T-helper 17 cell (primary cell): ENCODE results near the gene ITGAD. TPM values are rescaled to one million over a fixed set of nuclear protein-coding genes. Genes with fewer than 3 reads are reported as not detected.

Experiments used
- ATAC-seq: fragments of 150-1000 bp; cut with Tn5 transposase; 2 replicates; pipeline ENCODE4 v1.10.0; 2021; ENCODE audit warnings: mild to moderate bottlenecking, moderate library complexity
- DNase-seq, 3 donors: peaks; one replicate each; pipeline versions ENCODE4 v3.0.0 to v3.0.0-alpha.2; 2020 to 2021
- H3K9me3 ChIP-seq: one replicate; pipeline ENCODE4 v1.7.0; 2013; ENCODE audit warnings: low read length, mild to moderate bottlenecking; ENCODE audit not compliant: control insufficient read depth, poor library complexity, severe bottlenecking
- H3K27ac Mint-ChIP-seq: one replicate; pipeline ENCODE4 v1.8.0; 2022; ENCODE audit warnings: mild to moderate bottlenecking, moderate library complexity, mixed read lengths
- H3K27me3 Mint-ChIP-seq: one replicate; pipeline ENCODE4 v1.8.0; 2022; ENCODE audit warnings: mixed read lengths
- H3K36me3 Mint-ChIP-seq: one replicate; pipeline ENCODE4 v1.8.0; 2022; ENCODE audit warnings: low read depth, mixed read lengths
- H3K4me1 Mint-ChIP-seq: one replicate; pipeline ENCODE4 v1.8.0; 2022; ENCODE audit warnings: mild to moderate bottlenecking, mixed read lengths
- H3K4me3 Mint-ChIP-seq: one replicate; pipeline ENCODE4 v1.8.0; 2022; ENCODE audit warnings: mild to moderate bottlenecking, moderate library complexity, mixed read lengths
- total RNA-seq, 4 donors: library from RNA in 2 of 4; stranded (reverse) in 2 of 4; gene quantifications; one replicate each; pipeline ENCODE4 v1.2.3 and lab custom pipeline; 2022 to 2026

Gene ITGAD
- total RNA-seq, 2 donors from 2014 or later: not detected

DNA sequence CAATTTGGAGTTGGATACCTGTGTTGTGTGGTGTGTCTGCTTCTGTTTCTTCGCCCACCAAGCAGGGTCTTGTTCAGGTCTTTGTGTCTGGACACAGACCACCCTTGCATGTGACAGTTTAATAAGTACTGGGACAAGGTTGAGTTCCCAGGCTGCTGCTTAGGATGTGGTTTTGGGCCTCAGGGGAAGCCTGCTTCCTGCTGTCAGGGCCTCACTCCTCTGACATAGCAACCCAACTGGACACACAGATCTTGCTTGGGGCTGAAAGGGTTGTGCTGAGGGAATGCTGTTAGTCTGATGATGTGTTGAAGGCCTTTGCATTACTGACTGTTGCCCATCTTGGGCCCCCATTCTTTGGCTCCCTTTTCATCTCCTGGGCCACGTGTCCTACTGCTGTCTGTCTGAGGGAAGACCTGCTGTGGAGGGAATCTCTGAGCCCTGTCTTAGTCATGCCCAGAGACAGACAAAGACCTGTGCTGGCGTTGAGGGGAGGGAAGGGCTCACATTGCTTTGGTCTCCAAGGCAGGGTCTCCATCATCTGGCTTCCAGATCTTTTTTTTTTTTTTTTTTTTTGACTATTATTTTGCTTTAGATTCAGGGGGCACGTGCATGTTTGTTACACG, 74.1 kb downstream of the ITGAD start:
- Mint-ChIP-seq H3K27ac (peak overlapping the region; percentile 54), H3K4me3 (peak overlapping the region; percentile 45), H3K4me1 (peaks cover 9% of the 10 kb centered on the region), H3K27me3 (peaks cover 5% of the 10 kb centered on the region), H3K36me3 (peaks cover 2% of the 10 kb centered on the region)
- no peak for ATAC-seq
- no peaks in the 10 kb centered on the region for H3K9me3 ChIP-seq
- DNase-seq: no peak

DNA sequence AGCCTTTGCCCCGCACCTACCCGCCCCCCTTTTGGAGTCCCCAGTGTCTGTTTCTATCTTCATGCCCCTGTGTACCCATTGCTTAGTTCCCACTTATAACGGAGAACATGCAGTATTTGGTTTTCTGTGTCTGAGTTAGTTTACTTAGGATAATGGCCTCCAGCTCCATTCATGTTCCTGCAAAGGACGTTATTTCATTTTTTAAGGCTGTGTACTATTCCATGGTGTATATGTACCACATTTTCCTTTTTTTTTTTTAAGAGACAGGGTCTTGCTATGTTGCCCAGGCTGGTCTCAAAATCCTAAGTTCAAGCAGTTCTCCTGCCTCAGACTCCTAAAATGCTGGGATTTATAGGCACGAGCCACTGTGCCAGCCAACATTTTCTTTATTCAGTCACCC, 74.7 kb downstream of the ITGAD start:
- Mint-ChIP-seq H3K4me3 (no peak overlapping the region), H3K27ac (no peak overlapping the region)
- no peak for ATAC-seq

DNA sequence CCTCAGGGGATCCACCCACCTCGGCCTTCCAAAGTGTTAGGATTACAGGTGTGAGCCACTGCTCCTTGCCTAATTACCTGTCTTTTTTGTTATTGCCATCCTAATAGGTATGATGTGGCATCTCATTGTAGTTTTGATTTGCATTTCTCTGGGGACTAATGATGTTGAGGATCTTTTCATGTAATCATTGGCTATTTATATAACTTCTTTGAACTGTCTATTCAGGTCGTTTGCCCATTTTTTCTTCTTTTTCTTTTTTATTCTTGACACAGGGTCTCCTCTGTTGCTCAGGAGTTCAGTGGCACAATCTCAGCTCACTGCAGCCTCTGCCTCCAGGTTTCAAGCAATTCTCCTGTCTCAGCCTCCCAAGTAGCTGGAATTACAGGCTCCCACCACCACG, 77.5 kb downstream of the ITGAD start:
- no peak overlapping the region for H3K27ac Mint-ChIP-seq
- H3K9me3 ChIP-seq: no peaks in the 10 kb centered on the region
- ATAC-seq (no peak), DNase-seq (no peak)
- peaks cover 9% of the 10 kb centered on the region for H3K4me1 Mint-ChIP-seq
- H3K4me3 Mint-ChIP-seq: no peak overlapping the region
- H3K27me3 Mint-ChIP-seq: peaks cover 10% of the 10 kb centered on the region
- no peaks in the 10 kb centered on the region for H3K36me3 Mint-ChIP-seq

More for the DNA sequence above, 74.7 kb downstream of the ITGAD start:
- Mint-ChIP-seq H3K4me1 (peaks cover 9% of the 10 kb centered on the region), H3K36me3 (peaks cover 2% of the 10 kb centered on the region), H3K27me3 (peaks cover 10% of the 10 kb centered on the region)
- no peak for DNase-seq
- H3K9me3 ChIP-seq: no peaks in the 10 kb centered on the region

- DNase-seq (no peak), ATAC-seq (no peak)
- no peak overlapping the region for H3K27ac Mint-ChIP-seq
- peak overlapping the region; percentile 65 for H3K4me3 Mint-ChIP-seq
- H3K4me1 Mint-ChIP-seq: peaks cover 13% of the 10 kb centered on the region
- no peaks in the 10 kb centered on the region for H3K9me3 ChIP-seq
- peaks cover 10% of the 10 kb centered on the region for H3K27me3 Mint-ChIP-seq
- H3K36me3 Mint-ChIP-seq: no peaks in the 10 kb centered on the region
Observed at GRCh38 chr16:31471241-31471874, 78.2 kb downstream of the ITGAD start.

GRCh38 chr16:31471875-31472708, 79.0 kb downstream of the ITGAD start, which contains the start of gene TGFB1I1:
Gene TGFB1I1, plus strand, starts transcription at chr16:31472152. Its CDS starts 37 bp downstream, at chr16:31472189.
- peaks cover 10% of the 10 kb centered on the region for H3K27me3 Mint-ChIP-seq
- H3K4me3 Mint-ChIP-seq: peak within 1 kb of the TSS; percentile 83
- H3K9me3 ChIP-seq: no peaks in the 10 kb centered on the region
- H3K27ac Mint-ChIP-seq: peak within 1 kb of the TSS; percentile 49
- no peak for DNase-seq
- peaks cover 13% of the 10 kb centered on the region for H3K4me1 Mint-ChIP-seq
- no peaks in the 10 kb centered on the region for H3K36me3 Mint-ChIP-seq
- ATAC-seq: no peak

DNA sequence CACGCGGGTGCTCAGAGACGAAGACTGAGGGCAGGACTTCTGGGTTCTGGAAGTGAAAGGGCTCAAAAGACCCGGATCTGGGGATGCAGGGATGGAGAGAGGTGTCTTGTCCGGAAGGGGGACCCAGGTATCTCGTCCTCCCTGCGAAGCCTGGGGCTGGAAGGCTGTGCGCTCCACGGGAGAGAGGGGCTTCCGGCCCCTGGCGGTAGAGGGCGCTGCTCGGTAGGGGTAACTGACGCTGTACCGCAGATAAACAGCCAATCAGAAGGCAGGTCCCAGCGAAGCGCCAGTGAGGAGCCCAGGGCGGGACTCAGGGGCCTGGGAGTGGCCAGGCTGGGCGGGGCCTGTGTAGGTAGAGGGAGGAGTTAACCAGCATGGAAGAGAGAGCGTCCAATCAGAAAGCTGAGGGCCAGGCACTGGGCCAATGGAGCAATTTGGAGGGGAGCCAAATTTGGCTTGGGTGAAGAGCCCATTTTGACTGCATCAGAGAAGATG, 79.6 kb downstream of the ITGAD start:
- peak overlapping the region; percentile 83 for H3K4me3 Mint-ChIP-seq
- H3K27me3 Mint-ChIP-seq: peaks cover 10% of the 10 kb centered on the region
- peaks cover 10% of the 10 kb centered on the region for H3K4me1 Mint-ChIP-seq
- DNase-seq (peak in 1 of 3 donors; percentile 39), ATAC-seq (peak; percentile 30)
- H3K9me3 ChIP-seq: no peaks in the 10 kb centered on the region
- H3K36me3 Mint-ChIP-seq: no peaks in the 10 kb centered on the region
- H3K27ac Mint-ChIP-seq: peak overlapping the region; percentile 49

GRCh38 chr16:31473264-31473984, 80.3 kb downstream of the ITGAD start:
- no peaks in the 10 kb centered on the region for H3K9me3 ChIP-seq
- H3K4me3 Mint-ChIP-seq: peak overlapping the region; percentile 19
- peaks cover 10% of the 10 kb centered on the region for H3K27me3 Mint-ChIP-seq
- no peak for ATAC-seq
- no peaks in the 10 kb centered on the region for H3K36me3 Mint-ChIP-seq
- H3K27ac Mint-ChIP-seq: no peak overlapping the region
- DNase-seq: no peak
- H3K4me1 Mint-ChIP-seq: peaks cover 15% of the 10 kb centered on the region

DNA sequence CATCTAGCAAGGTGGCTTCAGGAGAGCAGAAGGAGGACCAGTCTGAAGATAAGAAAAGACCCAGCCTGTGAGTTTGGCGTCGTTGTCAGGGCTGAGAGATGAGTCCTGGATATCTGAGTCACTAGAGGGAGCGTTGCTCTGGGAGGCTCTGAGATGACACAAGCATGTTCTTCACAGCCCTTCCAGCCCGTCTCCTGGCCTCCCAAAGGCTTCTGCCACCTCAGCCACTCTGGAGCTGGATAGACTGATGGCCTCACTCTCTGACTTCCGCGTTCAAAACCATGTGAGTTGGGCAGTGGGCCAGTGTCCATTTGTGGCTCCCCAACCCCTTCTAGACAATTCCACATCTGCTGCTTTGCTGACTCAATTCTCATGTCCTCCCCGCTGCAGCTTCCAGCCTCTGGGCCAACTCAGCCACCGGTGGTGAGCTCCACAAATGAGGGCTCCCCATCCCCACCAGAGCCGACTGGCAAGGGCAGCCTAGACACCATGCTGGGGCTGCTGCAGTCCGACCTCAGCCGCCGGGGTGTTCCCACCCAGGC, 81.1 kb downstream of the ITGAD start:
- no peaks in the 10 kb centered on the region for H3K36me3 Mint-ChIP-seq
- no peak for DNase-seq
- H3K27me3 Mint-ChIP-seq: peaks cover 10% of the 10 kb centered on the region
- peaks cover 15% of the 10 kb centered on the region for H3K4me1 Mint-ChIP-seq
- no peak overlapping the region for H3K4me3 Mint-ChIP-seq
- H3K9me3 ChIP-seq: no peaks in the 10 kb centered on the region
- H3K27ac Mint-ChIP-seq: no peak overlapping the region
- ATAC-seq: no peak

DNA sequence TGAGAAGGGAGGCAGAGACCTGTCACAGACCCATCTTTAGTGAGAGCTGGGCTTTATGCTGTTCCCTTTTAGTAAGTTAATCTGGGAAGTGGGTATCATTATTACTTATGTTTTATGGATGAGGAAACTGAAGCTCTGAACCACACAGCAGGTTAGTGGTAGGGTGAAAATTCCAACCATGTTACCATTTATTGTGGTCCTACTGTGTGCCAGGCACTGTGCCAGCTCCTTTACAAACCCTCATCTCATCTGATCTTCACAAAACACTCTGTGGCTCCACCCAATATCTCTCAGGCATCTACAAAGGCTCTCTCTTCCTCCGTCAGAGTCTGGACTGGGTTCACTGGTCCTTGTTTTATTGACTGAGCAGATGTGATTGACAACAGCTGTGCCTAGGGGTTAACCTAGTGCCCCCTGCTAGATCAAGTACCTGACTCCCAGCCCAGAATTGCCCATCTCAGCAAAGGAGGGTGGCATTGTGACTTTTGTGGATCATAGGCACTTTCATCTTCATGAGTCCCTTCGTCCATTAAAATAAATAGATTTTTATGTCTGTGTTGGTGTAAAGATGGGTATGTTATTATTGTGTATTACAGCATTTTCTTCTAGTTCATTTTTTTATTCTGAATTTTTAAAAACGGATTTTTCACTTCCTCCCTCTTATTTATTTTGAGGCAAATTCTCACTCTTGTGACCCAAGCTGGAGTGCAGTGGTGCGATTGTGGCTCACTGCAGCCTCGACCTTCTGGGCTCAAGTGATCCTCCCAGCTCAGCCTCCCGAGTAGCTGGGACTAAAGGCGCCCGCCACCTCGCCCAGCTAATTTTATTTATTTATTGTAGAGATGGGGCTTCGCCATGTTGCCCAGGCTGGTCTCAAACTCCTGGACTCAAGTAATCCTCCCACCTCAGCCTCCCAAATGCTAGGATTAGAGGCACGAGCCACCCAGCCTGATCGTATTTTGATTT, 81.9 kb downstream of the ITGAD start:
- H3K27ac Mint-ChIP-seq: no peak overlapping the region
- H3K4me3 Mint-ChIP-seq: no peak overlapping the region
- H3K27me3 Mint-ChIP-seq: peaks cover 10% of the 10 kb centered on the region
- H3K4me1 Mint-ChIP-seq: peaks cover 17% of the 10 kb centered on the region
- DNase-seq (no peak), ATAC-seq (no peak)
- H3K9me3 ChIP-seq: no peaks in the 10 kb centered on the region
- H3K36me3 Mint-ChIP-seq: no peaks in the 10 kb centered on the region

- peak overlapping the region; percentile 19 for H3K27ac Mint-ChIP-seq
- DNase-seq: no peak
- peaks cover 2% of the 10 kb centered on the region for H3K36me3 Mint-ChIP-seq
- ATAC-seq: no peak
- peaks cover 9% of the 10 kb centered on the region for H3K27me3 Mint-ChIP-seq
- H3K9me3 ChIP-seq: no peaks in the 10 kb centered on the region
- peak overlapping the region; percentile 91 for H3K4me3 Mint-ChIP-seq
- peaks cover 17% of the 10 kb centered on the region for H3K4me1 Mint-ChIP-seq
Observed at GRCh38 chr16:31475946-31476302, 82.8 kb downstream of the ITGAD start.
